Testis (tissue), 3 donors: ENCODE measurements around the gene SSX2IP. TPM values are rescaled to one million over a fixed set of nuclear protein-coding genes. Genes with fewer than 3 reads are reported as not detected.
"Not testable (repeated sequence)": the region's sequence is repeated elsewhere in the genome, so short reads cannot be mapped to it uniquely, and the experiment has no call there.

Experiments used
- DNase-seq: peaks from one replicate; pipeline ENCODE4 v3.0.0-alpha.2; 2019
- H3K27ac ChIP-seq, 2 donors: fragments of 200-600 bp; sonication (generic); one replicate each; pipeline ENCODE4 v1.5.1; 2019
- H3K27me3 ChIP-seq: fragments of 200-600 bp; sonication (generic); one replicate; pipeline ENCODE4 v1.5.1; 2019
- H3K36me3 ChIP-seq: fragments of 200-600 bp; sonication (generic); one replicate; pipeline ENCODE4 v1.5.1; 2017; ENCODE audit warnings: low read depth; ENCODE audit errors: missing control alignments
- H3K4me1 ChIP-seq: fragments of 200-600 bp; sonication (generic); one replicate; pipeline ENCODE4 v1.5.1; 2019
- H3K4me3 ChIP-seq, 2 donors: fragments of 200-600 bp; sonication (generic); one replicate each; pipeline ENCODE4 v1.5.1; 2017 to 2019
- H3K9me3 ChIP-seq: fragments of 200-600 bp; sonication (generic); one replicate; pipeline ENCODE4 v1.5.1; 2017
- CTCF ChIP-seq, 3 experiments: fragments of 450-650 bp in 2 of 3; fragments of 200-600 bp in 1 of 3; sonication (generic) in 1 of 3; IDR thresholded peaks; one replicate each; pipeline ENCODE4 v1.5.1; 2016 to 2019; ENCODE audit warnings: antibody characterized with exemption in 3 of 3, mild to moderate bottlenecking in 2 of 3, moderate library complexity in 1 of 3
- POLR2A ChIP-seq: fragments of 450-650 bp; IDR thresholded peaks from one replicate; pipeline ENCODE4 v1.6.1; 2017; ENCODE audit warnings: antibody characterized with exemption, mild to moderate bottlenecking, moderate library complexity
- WGBS, 2 donors: methylation state at CpG; one replicate each; pipeline ENCODE4 v1.1.5; 2018; 5-methylcytosine and 5-hydroxymethylcytosine counted together
- intact Hi-C: fragments of 100-400 bp; cut with DNase I; formaldehyde crosslinking; loops from one replicate; pipeline ENCODE4 v1.15.1; 2023; ENCODE audit warnings: low total_unique reads
- polyA plus RNA-seq: library from polyadenylated mRNA; stranded (reverse); fragments of 350-450 nt; fragmentation: Illumina TruSeq; extraction: RNeasy Lipid Tissue Mini Kit (QIAGEN cat#74804); gene quantifications from one replicate; pipeline ENCODE4 v1.2.3, GENCODE V29; 2014; ENCODE audit warnings: low read depth, low replicate concordance; ENCODE audit not compliant: insufficient read depth
- total RNA-seq, 2 donors: library from RNA; depleted of rRNA; stranded (reverse); fragments of >200 nt; gene quantifications; one replicate each; pipeline ENCODE4 v1.2.3, GENCODE V29; 2016

SSX2IP gene
- total and polyA plus RNA-seq, 3 donors from 2014 or later: 64.6 to 158 (median 128) TPM

DNA sequence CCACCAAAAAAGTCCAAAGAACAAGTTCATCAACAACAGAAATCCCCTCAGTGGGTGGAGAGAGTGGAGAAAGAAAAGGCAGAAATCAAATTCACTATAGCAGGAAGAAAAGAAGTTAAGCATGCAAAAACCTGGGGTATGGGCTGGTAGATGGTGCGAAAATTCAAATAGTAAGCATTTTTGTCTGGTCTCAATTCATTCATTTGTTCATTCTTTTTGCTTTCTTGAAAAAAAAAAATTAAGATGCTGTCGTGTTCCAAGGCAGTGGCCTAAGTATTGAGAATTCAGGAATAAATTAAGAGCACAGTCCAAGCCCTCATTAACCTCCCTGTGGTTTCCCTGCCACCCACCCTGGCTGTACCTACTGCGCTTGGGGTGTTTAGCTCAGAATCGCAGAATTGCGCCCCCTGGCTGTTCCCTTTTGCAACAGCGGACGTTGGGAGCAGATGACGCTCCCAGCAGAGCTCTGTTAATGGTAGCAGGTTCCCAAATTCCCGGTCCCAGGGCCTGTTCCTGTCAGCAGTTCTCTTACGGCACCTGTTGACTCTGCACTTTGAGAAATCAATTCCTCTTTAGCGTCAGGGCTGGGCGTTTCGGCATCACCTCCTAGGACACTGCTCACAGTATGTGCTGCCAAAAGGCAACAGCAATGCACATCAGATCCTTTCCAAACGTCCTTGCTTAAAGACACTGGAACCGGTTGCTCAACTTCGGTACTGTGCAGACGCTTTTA is 34.0 kb upstream of the SSX2IP start:
- no peaks in the 10 kb centered on the region for H3K9me3 ChIP-seq
- DNase-seq: peak; percentile 65
- no peaks in the 10 kb centered on the region for H3K36me3 ChIP-seq
- H3K4me3 ChIP-seq: no peak overlapping the region
- intact Hi-C loops: no loop called here
- no peaks in the 10 kb centered on the region for H3K27me3 ChIP-seq
- no peak overlapping the region for H3K27ac ChIP-seq
- peak in 2 of 3 experiments; percentile 43 to 46 for TF ChIP-seq CTCF (IDR thresholded peaks at IDR 0.05)
- TF ChIP-seq POLR2A: no peak
- H3K4me1 ChIP-seq: peaks cover 18% of the 10 kb centered on the region
- WGBS, 2 donors: 37 to 61% methylated on average over 17 of the region's 17 CpGs

DNA sequence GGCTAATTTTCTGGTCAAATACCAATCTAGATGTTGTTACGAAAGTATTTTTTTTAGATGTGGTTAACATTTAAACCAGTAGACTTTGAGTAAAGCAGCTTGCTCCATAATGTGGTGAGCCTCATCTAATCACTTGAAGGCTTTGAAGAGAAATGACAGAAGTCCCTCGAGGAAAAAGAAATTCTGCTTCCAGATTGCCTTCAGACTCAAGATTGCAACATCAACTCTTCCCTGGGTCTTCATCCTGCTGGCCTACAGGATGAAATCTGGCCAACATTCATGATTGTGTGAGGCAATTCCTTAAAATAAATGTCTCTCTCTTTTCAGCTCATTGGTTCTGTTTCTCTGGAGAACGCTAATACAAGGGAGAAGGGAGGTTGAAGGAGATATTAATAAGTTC is 32.5 kb upstream of the SSX2IP start:
- TF ChIP-seq CTCF (IDR thresholded peaks at IDR 0.05) (no peak), POLR2A (no peak)
- Histone ChIP-seq H3K36me3 (no peaks in the 10 kb centered on the region), H3K4me1 (peaks cover 18% of the 10 kb centered on the region), H3K9me3 (no peaks in the 10 kb centered on the region), H3K27ac (no peak overlapping the region), H3K4me3 (no peak overlapping the region), H3K27me3 (no peaks in the 10 kb centered on the region)
- WGBS, 2 donors: 80 to 88% methylated on average over 3 of the region's 3 CpGs
- intact Hi-C loops: no loop called here
- no peak for DNase-seq

DNA sequence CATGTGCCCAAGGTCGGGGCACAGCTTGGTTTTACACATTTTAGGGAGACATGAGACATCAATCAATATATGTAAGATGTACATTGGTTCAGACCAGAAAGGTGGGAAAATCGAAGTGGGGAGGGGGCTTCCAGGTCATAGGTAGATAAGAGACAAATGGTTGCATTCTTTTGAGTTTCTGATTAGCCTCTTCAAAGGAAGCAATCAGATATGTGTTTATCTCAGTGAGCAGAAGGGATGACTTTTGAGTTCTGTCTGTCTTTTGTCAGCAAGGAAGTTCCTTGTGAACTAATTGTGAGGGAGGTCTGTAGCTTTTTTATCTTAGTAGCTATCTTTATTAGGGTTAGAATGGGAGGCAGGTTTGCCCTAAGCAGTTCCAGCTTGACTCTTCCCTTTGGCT is 31.6 kb upstream of the SSX2IP start:
- intact Hi-C loops, H3K4me3 ChIP-seq, H3K36me3 ChIP-seq, H3K27me3 ChIP-seq, H3K27ac ChIP-seq, DNase-seq, H3K9me3 ChIP-seq: not testable (repeated sequence)
- 81 to 82% methylated on average over 2 of the region's 2 CpGs for WGBS, 2 donors
- H3K4me1 ChIP-seq: peaks cover 14% of the 10 kb centered on the region

DNA sequence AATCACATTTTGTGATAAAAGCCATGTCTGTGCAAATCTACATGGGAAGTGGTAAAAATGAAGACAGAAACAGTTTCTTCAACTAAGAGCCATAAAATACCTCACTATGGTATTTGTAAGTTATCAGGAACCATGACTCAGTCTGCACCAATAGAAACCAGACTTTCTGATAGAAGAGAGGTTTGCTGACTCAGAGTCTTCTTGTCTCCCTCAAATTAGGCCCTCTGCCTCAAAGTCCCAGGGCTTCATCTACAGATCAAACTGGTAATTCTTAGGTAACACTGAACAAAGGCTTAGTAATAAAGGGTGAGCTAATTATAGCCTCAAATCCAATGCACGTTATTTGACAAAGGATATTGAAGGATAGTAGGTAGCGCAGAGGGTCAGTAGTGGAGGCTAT is 30.9 kb upstream of the SSX2IP start:
- WGBS, 2 donors: 74 to 78% methylated on average over 2 of the region's 2 CpGs
- no peak for TF ChIP-seq POLR2A
- no peak for TF ChIP-seq CTCF (IDR thresholded peaks at IDR 0.05)
- Histone ChIP-seq H3K36me3 (no peaks in the 10 kb centered on the region), H3K9me3 (no peaks in the 10 kb centered on the region), H3K27ac (no peak overlapping the region), H3K4me3 (no peak overlapping the region), H3K4me1 (peaks cover 7% of the 10 kb centered on the region), H3K27me3 (no peaks in the 10 kb centered on the region)
- intact Hi-C loops: no loop called here
- no peak for DNase-seq

GRCh38 chr1:84720221-84720780 is 30.0 kb upstream of the SSX2IP start:
- no peak overlapping the region for H3K4me3 ChIP-seq
- TF ChIP-seq CTCF (IDR thresholded peaks at IDR 0.05) (no peak), POLR2A (no peak)

More at GRCh38 chr1:84720221-84720780, 30.0 kb upstream of the SSX2IP start:
- peaks cover 6% of the 10 kb centered on the region for H3K4me1 ChIP-seq
- 30 to 57% methylated on average over 5 of the region's 5 CpGs for WGBS, 2 donors
- DNase-seq: peak; percentile 26
- no peaks in the 10 kb centered on the region for H3K27me3 ChIP-seq
- peak overlapping the region in 1 of 2 donors; percentile 5 for H3K27ac ChIP-seq
- H3K36me3 ChIP-seq: no peaks in the 10 kb centered on the region
- H3K9me3 ChIP-seq: no peaks in the 10 kb centered on the region
- intact Hi-C loops: no loop called here
